ENCODE results near the gene ARHGAP32. TPM values are rescaled to one million over a fixed set of nuclear protein-coding genes. Genes with fewer than 3 reads are reported as not detected.

Gene ARHGAP32
- total RNA-seq, 1 donor = 4.9 TPM

DNA sequence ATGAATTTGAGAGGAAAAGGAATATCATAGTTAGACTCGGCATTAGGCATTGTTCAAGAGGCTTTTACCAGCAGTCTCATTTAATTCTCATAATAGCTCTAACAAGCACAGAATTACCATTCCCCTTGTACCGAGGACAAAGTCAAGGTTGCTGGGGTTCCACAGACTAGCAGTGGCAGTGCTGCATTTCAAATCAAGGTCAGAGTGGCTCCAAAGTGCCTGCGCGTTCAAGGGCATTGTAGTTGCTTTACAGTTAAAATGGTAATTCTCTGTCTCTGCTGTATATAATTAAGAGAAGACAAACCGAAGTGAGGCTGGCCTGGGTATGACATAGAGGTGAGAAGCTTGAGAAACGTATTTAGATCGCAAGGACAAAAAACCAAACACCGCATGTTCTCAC, 209.1 kb downstream of the ARHGAP32 start:
- Histone ChIP-seq H3K27me3 (ENCODE audit: insufficient read depth, low read length) (no peaks in the 10 kb centered on the region), H3K4me3 (ENCODE audit: low read length) (no peak overlapping the region), H3K4me1 (ENCODE audit: insufficient read depth, low read length) (no peaks in the 10 kb centered on the region), H3K9me3 (ENCODE audit: low read depth, low read length) (no peaks in the 10 kb centered on the region)

DNA sequence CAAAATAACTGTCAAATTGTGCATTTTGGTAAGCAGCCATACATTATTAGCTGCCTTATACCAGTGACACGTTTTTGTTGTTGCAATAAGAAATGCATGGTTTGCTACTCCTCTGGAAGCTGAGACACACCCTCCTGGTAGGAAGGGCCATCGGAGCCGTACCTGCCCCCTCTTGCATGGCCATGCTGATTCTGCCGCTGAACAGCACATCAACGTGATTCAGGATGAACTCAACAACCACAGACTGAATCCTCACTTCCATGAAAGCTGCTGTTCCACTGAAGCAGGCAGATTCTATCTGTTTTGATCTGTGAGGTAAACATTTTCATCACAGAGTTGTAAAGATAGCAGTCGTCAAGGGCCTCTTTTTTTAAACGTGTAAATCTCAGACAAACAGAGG, 210.9 kb downstream of the ARHGAP32 start:
- Histone ChIP-seq H3K4me3 (ENCODE audit: low read length) (no peak overlapping the region), H3K4me1 (ENCODE audit: insufficient read depth, low read length) (no peaks in the 10 kb centered on the region), H3K27me3 (ENCODE audit: insufficient read depth, low read length) (no peaks in the 10 kb centered on the region), H3K9me3 (ENCODE audit: low read depth, low read length) (no peaks in the 10 kb centered on the region)

DNA sequence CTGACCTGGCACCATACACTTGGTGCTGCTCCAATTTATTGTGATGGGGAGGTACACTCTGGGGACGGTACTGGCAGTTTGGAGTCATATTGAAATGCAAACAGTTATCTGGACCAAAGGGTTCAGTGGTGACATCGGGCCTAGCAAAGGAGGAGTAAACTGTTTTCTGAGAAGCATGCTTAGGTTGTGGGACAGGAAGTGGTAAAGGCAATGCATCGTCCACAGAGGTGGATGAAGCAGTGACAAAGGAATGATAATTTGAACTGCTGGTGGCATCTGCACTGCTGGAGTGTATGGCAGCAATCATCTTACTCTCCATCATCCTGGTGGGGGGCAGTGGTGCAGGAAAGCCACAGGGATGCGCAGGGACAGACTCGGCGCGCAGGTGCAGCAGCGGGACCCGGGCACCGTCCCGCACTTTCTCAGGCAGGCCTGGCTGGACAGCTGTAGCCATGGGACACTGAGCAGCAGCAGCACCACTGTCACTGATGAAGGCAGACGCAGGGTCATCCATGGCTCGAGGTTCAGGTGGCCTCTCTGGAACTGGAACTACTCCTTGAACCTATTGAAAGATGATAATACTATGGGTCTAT, 221.4 kb downstream of the ARHGAP32 start:
- H3K4me1 ChIP-seq (ENCODE audit: insufficient read depth, low read length) = no peaks in the 10 kb centered on the region
- H3K4me3 ChIP-seq (ENCODE audit: low read length) = no peak overlapping the region
- H3K27me3 ChIP-seq (ENCODE audit: insufficient read depth, low read length) = no peaks in the 10 kb centered on the region
- H3K9me3 ChIP-seq (ENCODE audit: low read depth, low read length) = no peaks in the 10 kb centered on the region

DNA sequence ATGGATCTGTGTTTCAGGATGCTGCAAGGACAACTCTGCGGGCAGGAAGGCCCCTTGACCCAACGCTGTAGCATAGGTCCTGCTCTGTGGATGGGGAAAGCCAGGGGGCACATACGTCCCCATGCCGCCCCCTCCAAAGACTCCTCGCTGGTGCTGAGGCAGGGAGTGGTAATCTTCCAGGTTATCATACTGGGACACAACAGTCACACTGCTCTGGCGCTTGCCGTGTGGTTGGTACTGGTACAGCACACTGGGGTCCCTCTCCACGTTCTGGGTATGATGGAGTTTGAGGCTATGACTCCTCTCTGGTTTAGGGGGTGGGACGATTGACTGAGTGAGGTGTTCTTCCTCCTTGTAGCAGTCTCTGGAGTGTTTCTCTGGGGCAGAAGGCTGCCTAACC, 223.2 kb downstream of the ARHGAP32 start:
- H3K4me3 ChIP-seq (ENCODE audit: low read length) = no peak overlapping the region
- H3K27me3 ChIP-seq (ENCODE audit: insufficient read depth, low read length) = no peaks in the 10 kb centered on the region
- H3K9me3 ChIP-seq (ENCODE audit: low read depth, low read length) = no peaks in the 10 kb centered on the region
- H3K4me1 ChIP-seq (ENCODE audit: insufficient read depth, low read length) = no peaks in the 10 kb centered on the region

DNA sequence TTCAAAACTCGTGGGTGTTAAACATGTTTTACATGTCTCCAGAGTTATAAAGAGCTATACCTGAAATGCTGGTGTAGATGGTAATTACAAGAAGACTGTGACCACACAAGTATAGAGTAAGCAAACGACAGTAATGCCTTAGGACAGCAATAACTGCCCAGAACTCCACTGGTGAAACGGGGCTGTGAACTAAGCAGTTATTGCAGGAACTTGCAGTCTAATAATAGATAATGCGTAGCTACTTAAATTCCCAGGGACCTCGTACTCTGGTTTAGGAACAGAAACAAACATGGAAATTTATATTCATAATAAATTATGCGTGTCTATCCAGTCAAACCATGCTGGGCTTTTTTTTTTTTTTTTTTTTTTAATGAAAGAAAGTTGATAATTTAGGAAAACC, 224.5 kb downstream of the ARHGAP32 start:
- Histone ChIP-seq H3K4me1 (ENCODE audit: insufficient read depth, low read length) (no peaks in the 10 kb centered on the region), H3K9me3 (ENCODE audit: low read depth, low read length) (no peaks in the 10 kb centered on the region), H3K27me3 (ENCODE audit: insufficient read depth, low read length) (no peaks in the 10 kb centered on the region), H3K4me3 (ENCODE audit: low read length) (no peak overlapping the region)

DNA sequence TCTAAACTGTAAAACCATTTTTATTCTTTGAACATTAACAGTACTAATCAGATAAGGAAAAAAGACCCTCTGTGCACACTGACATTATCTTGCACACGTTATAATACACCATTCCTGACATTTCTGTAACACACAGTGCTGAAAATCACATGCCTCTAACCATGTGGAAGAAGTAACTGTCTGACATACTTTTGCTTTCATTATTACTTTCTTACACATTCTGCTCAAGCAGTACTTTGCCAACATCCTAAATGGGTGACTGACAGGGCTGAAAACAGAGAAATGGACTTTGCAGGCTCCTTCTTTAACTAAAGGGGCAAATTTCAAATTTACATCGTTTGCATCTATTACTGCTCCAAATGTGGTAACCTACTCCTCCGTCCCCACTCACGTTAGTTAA, 226.6 kb downstream of the ARHGAP32 start:
- no peak overlapping the region for H3K4me3 ChIP-seq (ENCODE audit: low read length)
- H3K27me3 ChIP-seq (ENCODE audit: insufficient read depth, low read length) = no peaks in the 10 kb centered on the region
- no peaks in the 10 kb centered on the region for H3K9me3 ChIP-seq (ENCODE audit: low read depth, low read length)
- H3K4me1 ChIP-seq (ENCODE audit: insufficient read depth, low read length) = no peaks in the 10 kb centered on the region

DNA sequence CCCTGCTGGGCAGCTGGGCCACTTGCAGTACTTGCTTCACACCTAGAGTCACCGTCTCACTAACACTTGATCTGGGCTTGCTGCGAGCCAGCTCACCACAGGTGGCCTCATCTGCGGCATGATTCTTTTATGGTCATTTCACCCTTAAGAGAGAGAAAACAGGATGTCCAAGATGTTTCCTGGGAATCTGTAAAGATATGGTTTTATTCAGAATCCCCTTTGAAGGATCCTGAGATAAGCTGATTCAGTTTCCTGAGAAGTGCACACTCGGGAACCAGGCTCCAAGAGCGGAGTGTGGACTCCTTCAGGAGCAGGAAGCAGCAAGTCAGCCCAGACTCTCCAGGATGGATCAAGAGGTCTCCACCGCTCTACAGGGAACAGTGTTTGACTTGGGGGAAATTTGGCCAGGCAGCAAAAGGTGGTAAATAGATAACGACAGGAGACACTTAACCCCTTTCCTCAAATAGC, 227.6 kb downstream of the ARHGAP32 start:
- no peaks in the 10 kb centered on the region for H3K4me1 ChIP-seq (ENCODE audit: insufficient read depth, low read length)
- no peaks in the 10 kb centered on the region for H3K27me3 ChIP-seq (ENCODE audit: insufficient read depth, low read length)

DNA sequence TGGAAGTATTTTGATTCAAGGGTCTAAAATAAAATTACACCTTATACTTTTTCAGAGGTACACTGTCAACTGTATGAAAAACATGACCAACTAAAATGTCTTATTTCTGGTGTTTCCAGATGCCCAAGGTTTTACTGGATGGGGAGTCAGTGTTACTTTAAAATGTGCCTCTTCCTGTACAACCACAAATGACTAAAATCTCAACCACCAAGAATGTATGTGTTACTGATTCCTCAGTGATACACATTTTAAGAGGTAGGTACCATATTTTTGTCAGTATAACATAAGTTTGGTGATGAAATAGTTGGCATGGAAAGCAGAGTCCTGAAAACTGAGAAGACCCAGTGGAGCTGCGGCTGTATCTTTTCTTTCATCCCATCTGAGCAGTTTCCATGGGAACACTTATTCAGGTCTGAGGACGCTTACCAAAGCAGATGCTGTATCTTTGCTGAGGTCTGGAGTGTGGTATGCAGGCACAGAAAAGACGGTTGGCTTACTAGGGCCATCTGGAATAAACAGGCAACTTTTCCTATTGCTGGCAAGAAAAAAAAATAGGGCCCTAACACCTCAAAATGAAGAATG, 228.3 kb downstream of the ARHGAP32 start:
- Histone ChIP-seq H3K27me3 (ENCODE audit: insufficient read depth, low read length) (no peaks in the 10 kb centered on the region), H3K9me3 (ENCODE audit: low read depth, low read length) (no peaks in the 10 kb centered on the region), H3K4me1 (ENCODE audit: insufficient read depth, low read length) (no peaks in the 10 kb centered on the region), H3K4me3 (ENCODE audit: low read length) (no peak overlapping the region)

More for the DNA sequence above, 227.6 kb downstream of the ARHGAP32 start:
- no peaks in the 10 kb centered on the region for H3K9me3 ChIP-seq (ENCODE audit: low read depth, low read length)
- H3K4me3 ChIP-seq (ENCODE audit: low read length) = no peak overlapping the region

DNA sequence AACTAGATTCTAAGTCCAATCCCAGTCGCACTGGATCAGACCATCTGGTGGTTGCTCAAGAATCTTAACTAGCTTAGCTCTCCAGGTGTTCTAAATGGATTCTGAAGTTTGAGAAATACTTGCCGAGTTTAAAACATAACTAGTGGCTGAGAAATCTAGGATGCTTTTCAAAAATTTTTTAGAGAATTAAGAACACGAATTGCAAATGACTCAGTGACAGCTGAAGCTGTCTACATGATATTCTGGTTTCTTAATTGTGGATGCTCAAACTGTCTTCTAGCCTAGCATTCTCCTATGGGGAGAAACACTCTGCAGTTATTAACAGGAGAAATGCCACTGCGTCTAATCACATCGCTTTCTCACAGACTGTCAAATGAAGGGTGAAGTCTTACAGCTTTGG, 229.2 kb downstream of the ARHGAP32 start:
- no peak overlapping the region for H3K4me3 ChIP-seq (ENCODE audit: low read length)
- no peaks in the 10 kb centered on the region for H3K4me1 ChIP-seq (ENCODE audit: insufficient read depth, low read length)
- no peaks in the 10 kb centered on the region for H3K9me3 ChIP-seq (ENCODE audit: low read depth, low read length)
- H3K27me3 ChIP-seq (ENCODE audit: insufficient read depth, low read length) = no peaks in the 10 kb centered on the region

DNA sequence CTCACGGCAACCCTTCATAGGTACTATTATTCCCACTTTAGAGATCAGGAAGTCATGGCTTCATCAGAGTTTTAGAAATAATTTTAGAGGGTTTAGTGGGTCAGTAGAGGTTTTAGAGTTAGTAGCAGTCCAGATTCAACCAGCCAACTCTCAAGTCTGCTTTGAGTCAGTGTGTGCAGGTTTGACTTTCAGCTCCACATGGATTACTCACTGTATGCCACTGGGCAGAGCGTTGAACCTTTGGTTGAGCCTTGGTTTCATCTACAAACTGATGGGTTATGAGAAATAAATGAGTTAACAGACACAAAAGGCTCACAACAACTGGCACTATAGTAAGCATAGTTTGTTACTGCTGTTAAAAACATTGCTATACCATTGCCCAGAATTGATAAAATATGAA, 230.5 kb downstream of the ARHGAP32 start:
- Histone ChIP-seq H3K9me3 (ENCODE audit: low read depth, low read length) (no peaks in the 10 kb centered on the region), H3K27me3 (ENCODE audit: insufficient read depth, low read length) (no peaks in the 10 kb centered on the region), H3K4me3 (ENCODE audit: low read length) (no peak overlapping the region), H3K4me1 (ENCODE audit: insufficient read depth, low read length) (no peaks in the 10 kb centered on the region)

DNA sequence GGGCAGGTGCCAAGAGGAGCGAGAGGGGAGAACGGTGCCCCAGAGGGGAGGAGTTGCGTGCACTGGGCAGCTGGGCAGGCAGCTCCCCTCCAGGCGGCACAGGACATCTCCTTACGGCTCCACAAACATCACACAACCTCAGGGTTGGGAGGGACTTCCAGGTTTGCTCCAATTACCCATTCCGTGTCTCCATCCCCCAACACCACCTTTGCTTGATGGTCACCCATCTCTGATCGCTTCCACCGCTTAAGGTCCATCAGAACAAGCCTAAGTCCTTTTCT, 235.0 kb downstream of the ARHGAP32 start:
- Histone ChIP-seq H3K4me3 (ENCODE audit: low read length) (no peak overlapping the region), H3K27me3 (ENCODE audit: insufficient read depth, low read length) (no peaks in the 10 kb centered on the region), H3K9me3 (ENCODE audit: low read depth, low read length) (no peaks in the 10 kb centered on the region), H3K4me1 (ENCODE audit: insufficient read depth, low read length) (no peaks in the 10 kb centered on the region)

DNA sequence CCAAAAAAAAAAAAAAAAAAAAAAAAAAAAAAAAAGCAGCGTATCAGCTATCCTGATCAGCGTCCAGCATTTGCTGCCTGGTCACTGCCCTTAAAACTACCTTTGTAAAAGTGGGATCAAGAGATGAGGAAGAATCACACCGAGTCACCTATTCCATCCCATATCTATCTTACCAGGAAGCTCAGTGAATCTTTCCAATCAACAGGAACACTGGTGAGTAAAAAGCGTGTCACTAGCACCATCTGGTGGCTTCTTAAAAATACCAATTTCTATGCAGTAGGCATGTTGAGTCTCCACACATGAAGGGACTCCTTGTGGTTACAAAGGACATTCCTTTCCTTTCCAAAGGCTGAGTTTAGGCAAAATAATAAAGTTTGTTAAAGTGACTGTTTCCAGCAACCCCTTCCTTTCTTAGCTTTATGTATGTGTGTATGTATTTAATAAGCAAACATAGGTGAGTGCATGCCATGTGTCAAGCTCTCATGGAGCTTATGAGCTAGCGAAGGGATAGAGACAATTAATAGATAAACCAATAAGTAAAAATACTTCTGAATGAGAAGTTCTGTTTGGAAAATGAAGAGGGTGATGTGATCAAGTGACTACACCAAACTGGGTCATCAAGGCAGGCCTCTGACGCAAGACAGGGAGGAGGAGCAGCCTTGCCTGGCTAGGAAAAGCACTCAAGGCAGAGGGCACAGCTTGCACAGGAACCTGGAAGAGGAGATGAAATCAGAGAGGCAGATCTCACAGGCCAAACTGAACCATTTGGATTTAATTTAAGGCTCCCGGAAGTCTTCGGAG, 235.5 kb downstream of the ARHGAP32 start:
- H3K9me3 ChIP-seq (ENCODE audit: low read depth, low read length) = no peaks in the 10 kb centered on the region

DNA sequence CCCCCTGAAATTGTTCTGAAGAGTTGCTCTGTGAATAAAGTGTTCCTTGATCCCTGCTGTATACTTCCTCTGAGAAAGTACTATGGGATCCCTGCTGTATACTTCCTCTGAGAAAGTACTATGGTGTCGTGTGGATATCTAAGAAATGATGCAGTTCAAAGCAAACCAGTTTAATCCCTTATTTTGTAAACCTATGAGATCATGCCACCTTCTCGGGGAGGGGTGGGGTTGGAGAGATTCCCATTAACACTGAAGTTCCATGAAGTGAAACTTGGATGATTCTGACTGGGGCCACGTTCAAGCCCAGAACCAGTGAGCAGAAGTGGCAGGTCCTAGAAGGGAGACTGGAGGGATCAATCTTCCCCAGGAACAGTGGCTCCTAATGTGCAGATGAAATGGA, 236.5 kb downstream of the ARHGAP32 start:
- H3K4me1 ChIP-seq (ENCODE audit: insufficient read depth, low read length) = no peaks in the 10 kb centered on the region
- no peak overlapping the region for H3K4me3 ChIP-seq (ENCODE audit: low read length)
- H3K9me3 ChIP-seq (ENCODE audit: low read depth, low read length) = no peaks in the 10 kb centered on the region
- H3K27me3 ChIP-seq (ENCODE audit: insufficient read depth, low read length) = no peaks in the 10 kb centered on the region

More for the DNA sequence above, 235.5 kb downstream of the ARHGAP32 start:
- H3K4me1 ChIP-seq (ENCODE audit: insufficient read depth, low read length) = no peaks in the 10 kb centered on the region
- H3K4me3 ChIP-seq (ENCODE audit: low read length) = no peak overlapping the region
- H3K27me3 ChIP-seq (ENCODE audit: insufficient read depth, low read length) = no peaks in the 10 kb centered on the region

DNA sequence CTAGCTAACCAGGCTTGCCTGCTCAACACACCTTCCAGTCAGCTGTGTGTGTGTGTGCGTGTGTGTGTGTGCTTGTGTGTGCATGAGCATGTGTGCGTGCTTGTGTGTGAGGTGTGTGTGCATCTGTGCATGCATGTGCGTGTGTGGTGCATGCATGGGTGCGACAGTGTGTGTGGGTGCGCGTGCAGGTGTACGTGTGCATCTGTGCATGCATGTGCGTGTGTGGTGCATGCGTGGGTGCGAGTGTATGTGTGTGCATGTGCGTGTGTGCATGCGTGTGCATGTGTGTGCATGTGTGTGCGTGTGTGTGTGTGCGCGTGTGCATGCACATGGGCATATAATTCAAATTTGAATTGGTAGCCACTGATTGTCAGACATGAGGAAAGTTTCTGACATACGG, 239.0 kb downstream of the ARHGAP32 start:
- H3K9me3 ChIP-seq (ENCODE audit: low read depth, low read length) = no peaks in the 10 kb centered on the region
- no peaks in the 10 kb centered on the region for H3K27me3 ChIP-seq (ENCODE audit: insufficient read depth, low read length)
- H3K4me1 ChIP-seq (ENCODE audit: insufficient read depth, low read length) = no peaks in the 10 kb centered on the region
- H3K4me3 ChIP-seq (ENCODE audit: low read length) = no peak overlapping the region

DNA sequence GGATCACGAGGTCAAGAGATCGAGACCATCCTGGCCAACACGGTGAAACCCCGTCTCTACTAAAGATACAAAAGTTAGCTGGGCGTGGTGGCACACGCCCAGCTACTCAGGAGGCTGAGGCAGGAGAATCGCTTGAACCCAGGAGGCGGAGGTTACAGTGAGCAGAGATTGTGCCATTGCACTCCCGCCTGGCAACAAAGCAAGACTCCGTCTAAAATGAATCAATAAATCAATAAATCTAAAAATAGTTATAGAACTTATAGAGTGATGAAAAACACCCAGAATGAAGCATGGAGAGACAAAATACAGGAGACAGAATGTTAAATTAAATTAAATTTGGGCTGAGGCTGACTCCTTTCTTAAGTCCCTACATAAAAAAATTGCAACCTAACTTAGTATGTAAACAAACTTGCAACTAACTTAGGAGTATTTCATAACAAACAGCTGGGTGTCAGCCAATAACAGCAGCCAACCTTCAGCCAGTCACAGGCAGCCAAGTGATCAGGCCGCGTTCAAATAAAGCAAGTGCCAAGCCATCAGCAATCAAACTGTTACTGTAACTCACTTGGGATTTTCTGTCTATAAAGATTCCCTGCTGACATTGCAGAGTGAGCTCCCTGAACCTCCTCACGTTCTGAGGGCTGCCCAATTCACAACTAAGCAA, 242.2 kb downstream of the ARHGAP32 start:
- no peak overlapping the region for H3K4me3 ChIP-seq (ENCODE audit: low read length)
- H3K4me1 ChIP-seq (ENCODE audit: insufficient read depth, low read length) = no peaks in the 10 kb centered on the region
- H3K9me3 ChIP-seq (ENCODE audit: low read depth, low read length) = no peaks in the 10 kb centered on the region
- H3K27me3 ChIP-seq (ENCODE audit: insufficient read depth, low read length) = no peaks in the 10 kb centered on the region
